Measurements from ENCODE around the gene GTF2F1. TPM values are rescaled to one million over a fixed set of nuclear protein-coding genes. Genes with fewer than 3 reads are reported as not detected.

Gene GTF2F1
- total and polyA plus RNA-seq, 10 of the 15 experiments (the other 5 are each of a cell fraction or from before 2014, with no cell fraction given), result 4.5 to 61.7 (median 48.5) TPM

DNA sequence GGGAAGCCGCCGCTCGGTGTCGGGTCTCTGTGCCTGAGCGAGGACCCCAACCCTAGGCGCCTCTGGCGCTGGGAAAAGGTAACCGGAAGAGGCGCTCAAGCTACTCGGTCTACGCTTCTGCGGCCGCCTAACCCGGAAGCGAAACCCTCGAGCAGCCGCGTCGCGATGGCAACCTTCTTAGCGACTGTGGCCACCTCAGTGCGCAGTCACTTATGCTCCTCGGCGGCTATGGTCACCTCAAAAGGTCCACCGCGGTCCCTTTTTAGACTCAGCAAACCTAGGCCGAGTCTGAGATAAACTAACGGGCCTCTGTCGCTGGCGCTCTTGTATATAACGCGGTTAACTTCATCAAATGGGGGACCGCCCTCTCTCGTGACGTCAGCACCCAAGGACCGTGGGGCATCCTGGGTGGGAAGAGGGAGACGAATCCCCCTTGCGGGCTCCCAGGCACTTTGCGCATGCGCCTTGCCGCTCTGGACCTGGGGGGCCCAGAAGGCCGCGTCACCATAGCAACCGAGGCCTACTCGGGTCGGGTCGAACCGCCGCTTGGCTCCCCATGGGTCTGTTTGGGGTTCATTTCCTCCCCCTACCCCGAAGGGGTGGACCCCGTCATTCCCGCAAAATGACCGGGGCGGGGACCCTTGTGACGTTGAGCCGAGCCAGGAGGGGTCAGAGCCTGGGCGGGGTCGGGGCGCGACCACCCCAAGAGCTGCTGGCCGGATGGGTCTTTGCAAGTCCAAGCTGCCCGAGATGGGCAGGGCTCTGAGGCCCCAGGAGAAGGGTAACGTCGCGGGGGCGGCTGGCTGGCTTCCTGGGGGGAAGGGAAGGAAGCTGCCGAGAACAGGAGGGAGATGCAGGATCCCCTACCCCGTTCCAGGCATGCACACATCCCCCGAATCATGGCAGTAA, at the start of gene GTF2F1 (continued):
- TF ChIP-seq, protein P1, sequence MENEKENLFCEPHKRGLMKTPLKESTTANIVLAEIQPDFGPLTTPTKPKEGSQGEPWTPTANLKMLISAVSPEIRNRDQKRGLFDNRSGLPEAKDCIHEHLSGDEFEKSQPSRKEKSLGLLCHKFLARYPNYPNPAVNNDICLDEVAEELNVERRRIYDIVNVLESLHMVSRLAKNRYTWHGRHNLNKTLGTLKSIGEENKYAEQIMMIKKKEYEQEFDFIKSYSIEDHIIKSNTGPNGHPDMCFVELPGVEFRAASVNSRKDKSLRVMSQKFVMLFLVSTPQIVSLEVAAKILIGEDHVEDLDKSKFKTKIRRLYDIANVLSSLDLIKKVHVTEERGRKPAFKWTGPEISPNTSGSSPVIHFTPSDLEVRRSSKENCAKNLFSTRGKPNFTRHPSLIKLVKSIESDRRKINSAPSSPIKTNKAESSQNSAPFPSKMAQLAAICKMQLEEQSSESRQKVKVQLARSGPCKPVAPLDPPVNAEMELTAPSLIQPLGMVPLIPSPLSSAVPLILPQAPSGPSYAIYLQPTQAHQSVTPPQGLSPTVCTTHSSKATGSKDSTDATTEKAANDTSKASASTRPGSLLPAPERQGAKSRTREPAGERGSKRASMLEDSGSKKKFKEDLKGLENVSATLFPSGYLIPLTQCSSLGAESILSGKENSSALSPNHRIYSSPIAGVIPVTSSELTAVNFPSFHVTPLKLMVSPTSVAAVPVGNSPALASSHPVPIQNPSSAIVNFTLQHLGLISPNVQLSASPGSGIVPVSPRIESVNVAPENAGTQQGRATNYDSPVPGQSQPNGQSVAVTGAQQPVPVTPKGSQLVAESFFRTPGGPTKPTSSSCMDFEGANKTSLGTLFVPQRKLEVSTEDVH (IDR thresholded peaks at IDR 0.05; ENCODE audit: low read depth, partially characterized antibody), result no peak
- peak; percentile 16; the same call in 1 of the 2 replicates for TF ChIP-seq MAX (IDR thresholded peaks at IDR 0.05; ENCODE audit: low read depth, low read length)
- TF ChIP-seq SP1 (IDR thresholded peaks at IDR 0.05; ENCODE audit: low read depth, low read length), result no peak
- TF ChIP-seq, protein P2, sequence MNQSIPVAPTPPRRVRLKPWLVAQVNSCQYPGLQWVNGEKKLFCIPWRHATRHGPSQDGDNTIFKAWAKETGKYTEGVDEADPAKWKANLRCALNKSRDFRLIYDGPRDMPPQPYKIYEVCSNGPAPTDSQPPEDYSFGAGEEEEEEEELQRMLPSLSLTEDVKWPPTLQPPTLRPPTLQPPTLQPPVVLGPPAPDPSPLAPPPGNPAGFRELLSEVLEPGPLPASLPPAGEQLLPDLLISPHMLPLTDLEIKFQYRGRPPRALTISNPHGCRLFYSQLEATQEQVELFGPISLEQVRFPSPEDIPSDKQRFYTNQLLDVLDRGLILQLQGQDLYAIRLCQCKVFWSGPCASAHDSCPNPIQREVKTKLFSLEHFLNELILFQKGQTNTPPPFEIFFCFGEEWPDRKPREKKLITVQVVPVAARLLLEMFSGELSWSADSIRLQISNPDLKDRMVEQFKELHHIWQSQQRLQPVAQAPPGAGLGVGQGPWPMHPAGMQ (IDR thresholded peaks at IDR 0.05; ENCODE audit: borderline replicate concordance), result no peak
- TF ChIP-seq CHD2 (IDR thresholded peaks at IDR 0.05; ENCODE audit: borderline replicate concordance, low read depth, low read length), result peak; percentile 42
- TF ChIP-seq, protein P3, sequence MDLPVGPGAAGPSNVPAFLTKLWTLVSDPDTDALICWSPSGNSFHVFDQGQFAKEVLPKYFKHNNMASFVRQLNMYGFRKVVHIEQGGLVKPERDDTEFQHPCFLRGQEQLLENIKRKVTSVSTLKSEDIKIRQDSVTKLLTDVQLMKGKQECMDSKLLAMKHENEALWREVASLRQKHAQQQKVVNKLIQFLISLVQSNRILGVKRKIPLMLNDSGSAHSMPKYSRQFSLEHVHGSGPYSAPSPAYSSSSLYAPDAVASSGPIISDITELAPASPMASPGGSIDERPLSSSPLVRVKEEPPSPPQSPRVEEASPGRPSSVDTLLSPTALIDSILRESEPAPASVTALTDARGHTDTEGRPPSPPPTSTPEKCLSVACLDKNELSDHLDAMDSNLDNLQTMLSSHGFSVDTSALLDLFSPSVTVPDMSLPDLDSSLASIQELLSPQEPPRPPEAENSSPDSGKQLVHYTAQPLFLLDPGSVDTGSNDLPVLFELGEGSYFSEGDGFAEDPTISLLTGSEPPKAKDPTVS (IDR thresholded peaks at IDR 0.05; ENCODE audit: low read depth, low read length), result no peak
- 0 out of 2 replicates have a peak, but pooled peaks have one; percentile 53 for TF ChIP-seq ZNF592 (IDR thresholded peaks at IDR 0.05)
- TF ChIP-seq MTA2 (IDR thresholded peaks at IDR 0.05; ENCODE audit: low read depth), result peak; percentile 73
- TF ChIP-seq, protein P4, sequence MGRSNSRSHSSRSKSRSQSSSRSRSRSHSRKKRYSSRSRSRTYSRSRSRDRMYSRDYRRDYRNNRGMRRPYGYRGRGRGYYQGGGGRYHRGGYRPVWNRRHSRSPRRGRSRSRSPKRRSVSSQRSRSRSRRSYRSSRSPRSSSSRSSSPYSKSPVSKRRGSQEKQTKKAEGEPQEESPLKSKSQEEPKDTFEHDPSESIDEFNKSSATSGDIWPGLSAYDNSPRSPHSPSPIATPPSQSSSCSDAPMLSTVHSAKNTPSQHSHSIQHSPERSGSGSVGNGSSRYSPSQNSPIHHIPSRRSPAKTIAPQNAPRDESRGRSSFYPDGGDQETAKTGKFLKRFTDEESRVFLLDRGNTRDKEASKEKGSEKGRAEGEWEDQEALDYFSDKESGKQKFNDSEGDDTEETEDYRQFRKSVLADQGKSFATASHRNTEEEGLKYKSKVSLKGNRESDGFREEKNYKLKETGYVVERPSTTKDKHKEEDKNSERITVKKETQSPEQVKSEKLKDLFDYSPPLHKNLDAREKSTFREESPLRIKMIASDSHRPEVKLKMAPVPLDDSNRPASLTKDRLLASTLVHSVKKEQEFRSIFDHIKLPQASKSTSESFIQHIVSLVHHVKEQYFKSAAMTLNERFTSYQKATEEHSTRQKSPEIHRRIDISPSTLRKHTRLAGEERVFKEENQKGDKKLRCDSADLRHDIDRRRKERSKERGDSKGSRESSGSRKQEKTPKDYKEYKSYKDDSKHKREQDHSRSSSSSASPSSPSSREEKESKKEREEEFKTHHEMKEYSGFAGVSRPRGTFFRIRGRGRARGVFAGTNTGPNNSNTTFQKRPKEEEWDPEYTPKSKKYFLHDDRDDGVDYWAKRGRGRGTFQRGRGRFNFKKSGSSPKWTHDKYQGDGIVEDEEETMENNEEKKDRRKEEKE (IDR thresholded peaks at IDR 0.05), result no peak
- TF ChIP-seq CBFB (IDR thresholded peaks at IDR 0.05; ENCODE audit: low read depth), result no peak; the same call in 1 of the 2 replicates
- TF ChIP-seq BMI1 (IDR thresholded peaks at IDR 0.05; ENCODE audit: borderline replicate concordance), result peak; percentile 98
- TF ChIP-seq NRF1 (conservative IDR thresholded peaks at IDR 0.05; ENCODE audit: low read depth, low read length), result peak; percentile 64
